Prostate gland (tissue), 2 donors: ENCODE data around the gene CPNE9.

Experiments used
- POLR2A ChIP-seq: fragments of 450-650 bp; IDR thresholded peaks from one replicate; pipeline ENCODE4 v1.6.1; 2016; ENCODE audit warnings: antibody characterized with exemption, mild to moderate bottlenecking
- TF ChIP-seq, protein P1 (sequence below), 4 experiments: fragments of 200-600 bp in 2 of 4; fragments of 450-650 bp in 2 of 4; sonication (generic) in 2 of 4; IDR thresholded peaks; 1 replicate in 3 of 4; 2 replicates in 1 of 4; pipeline ENCODE4 v1.5.1; 2016 to 2019; ENCODE audit warnings: antibody characterized with exemption in 4 of 4, mild to moderate bottlenecking in 2 of 4, moderate library complexity in 2 of 4

DNA sequence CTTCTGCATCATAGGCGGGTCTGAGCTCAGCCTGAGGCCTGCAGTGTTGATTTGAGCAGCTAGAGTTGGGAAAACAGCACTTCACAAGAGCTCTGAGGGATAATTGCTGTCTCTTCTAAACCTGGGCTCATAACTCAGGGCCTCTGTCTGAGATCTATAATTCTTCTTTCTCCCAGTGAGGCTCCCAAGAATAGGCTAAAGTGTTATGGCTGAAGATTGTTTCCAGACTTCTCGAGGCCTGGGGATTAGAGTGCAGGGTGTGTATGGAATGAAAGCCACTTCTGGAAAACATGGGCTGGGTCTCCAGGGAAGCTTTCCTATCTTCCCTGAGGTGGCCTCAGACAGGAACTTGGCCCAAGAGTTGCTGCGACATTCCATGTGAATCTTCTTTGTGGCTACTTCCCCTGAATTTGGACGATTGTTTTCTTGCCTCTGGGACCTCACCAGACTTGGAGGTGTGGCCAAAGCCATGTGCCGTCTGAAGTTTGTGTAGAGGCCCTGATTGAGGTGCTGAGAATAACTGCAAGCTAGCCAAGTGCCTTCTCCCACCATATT, 27.8 kb upstream of the CPNE9 start:
- TF ChIP-seq POLR2A, result no peak
- TF ChIP-seq, protein P1, sequence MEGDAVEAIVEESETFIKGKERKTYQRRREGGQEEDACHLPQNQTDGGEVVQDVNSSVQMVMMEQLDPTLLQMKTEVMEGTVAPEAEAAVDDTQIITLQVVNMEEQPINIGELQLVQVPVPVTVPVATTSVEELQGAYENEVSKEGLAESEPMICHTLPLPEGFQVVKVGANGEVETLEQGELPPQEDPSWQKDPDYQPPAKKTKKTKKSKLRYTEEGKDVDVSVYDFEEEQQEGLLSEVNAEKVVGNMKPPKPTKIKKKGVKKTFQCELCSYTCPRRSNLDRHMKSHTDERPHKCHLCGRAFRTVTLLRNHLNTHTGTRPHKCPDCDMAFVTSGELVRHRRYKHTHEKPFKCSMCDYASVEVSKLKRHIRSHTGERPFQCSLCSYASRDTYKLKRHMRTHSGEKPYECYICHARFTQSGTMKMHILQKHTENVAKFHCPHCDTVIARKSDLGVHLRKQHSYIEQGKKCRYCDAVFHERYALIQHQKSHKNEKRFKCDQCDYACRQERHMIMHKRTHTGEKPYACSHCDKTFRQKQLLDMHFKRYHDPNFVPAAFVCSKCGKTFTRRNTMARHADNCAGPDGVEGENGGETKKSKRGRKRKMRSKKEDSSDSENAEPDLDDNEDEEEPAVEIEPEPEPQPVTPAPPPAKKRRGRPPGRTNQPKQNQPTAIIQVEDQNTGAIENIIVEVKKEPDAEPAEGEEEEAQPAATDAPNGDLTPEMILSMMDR (IDR thresholded peaks at IDR 0.05), result no peak
